ENCODE data around the gene COPS8. TPM values are rescaled to one million over a fixed set of nuclear protein-coding genes. Genes with fewer than 3 reads are reported as not detected.

The COPS8 gene
- polyA plus RNA-seq, 4 donors = 91.1 to 103 (median 98.8) TPM

DNA sequence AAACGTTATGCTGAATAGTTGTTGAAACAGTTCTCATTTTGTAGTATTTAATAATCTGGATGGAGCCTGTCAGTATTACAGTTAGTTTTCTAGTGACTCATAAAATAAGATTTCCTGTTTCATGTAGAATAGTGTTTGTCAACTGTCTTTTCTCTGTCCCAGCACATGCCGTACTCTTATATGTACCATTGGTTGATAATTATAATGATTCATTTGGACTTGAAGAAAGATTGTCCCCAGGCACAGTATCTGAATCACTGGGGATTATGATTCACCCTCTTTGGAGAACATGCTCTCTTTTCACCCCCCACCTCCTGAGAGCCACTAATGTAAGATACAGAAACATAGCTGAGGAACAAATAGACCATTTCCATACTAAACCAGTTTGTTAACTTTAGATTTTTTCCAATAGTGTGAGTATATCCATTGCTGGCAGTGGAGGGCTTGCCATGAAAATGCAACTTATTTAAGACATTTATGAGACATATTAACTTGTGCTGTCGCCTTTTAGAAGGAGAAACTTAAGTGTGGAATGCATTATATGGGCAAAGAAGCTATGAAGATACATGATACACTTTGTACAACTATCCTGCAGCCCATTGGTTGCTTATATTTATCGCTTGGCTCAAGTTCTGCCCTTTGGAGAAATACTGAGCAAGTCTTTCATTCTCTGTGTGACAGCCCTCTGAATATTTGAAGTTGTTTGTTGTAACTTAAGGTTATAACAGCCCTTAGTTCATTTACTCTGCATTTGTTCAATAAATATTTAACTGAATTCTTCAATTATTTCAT lies 12.4 kb downstream of the COPS8 start:
- no peak for DNase-seq (ENCODE audit: low read depth in 4 of 4, low spot score in 3 of 4)

- no peak for DNase-seq (ENCODE audit: low read depth in 4 of 4, low spot score in 3 of 4)
These were observed 14.1 kb downstream of the COPS8 start for GRCh38 chr2:237099804-237100203.

GRCh38 chr2:237101118-237101979 lies 15.7 kb downstream of the COPS8 start:
- DNase-seq (ENCODE audit: low read depth in 4 of 4, low spot score in 3 of 4) = no peak

GRCh38 chr2:237102428-237102827 lies 16.7 kb downstream of the COPS8 start:
- DNase-seq (ENCODE audit: low read depth in 4 of 4, low spot score in 3 of 4) = no peak

GRCh38 chr2:237109421-237109934 lies 23.8 kb downstream of the COPS8 start:
- no peak for DNase-seq (ENCODE audit: low read depth in 4 of 4, low spot score in 3 of 4)

DNA sequence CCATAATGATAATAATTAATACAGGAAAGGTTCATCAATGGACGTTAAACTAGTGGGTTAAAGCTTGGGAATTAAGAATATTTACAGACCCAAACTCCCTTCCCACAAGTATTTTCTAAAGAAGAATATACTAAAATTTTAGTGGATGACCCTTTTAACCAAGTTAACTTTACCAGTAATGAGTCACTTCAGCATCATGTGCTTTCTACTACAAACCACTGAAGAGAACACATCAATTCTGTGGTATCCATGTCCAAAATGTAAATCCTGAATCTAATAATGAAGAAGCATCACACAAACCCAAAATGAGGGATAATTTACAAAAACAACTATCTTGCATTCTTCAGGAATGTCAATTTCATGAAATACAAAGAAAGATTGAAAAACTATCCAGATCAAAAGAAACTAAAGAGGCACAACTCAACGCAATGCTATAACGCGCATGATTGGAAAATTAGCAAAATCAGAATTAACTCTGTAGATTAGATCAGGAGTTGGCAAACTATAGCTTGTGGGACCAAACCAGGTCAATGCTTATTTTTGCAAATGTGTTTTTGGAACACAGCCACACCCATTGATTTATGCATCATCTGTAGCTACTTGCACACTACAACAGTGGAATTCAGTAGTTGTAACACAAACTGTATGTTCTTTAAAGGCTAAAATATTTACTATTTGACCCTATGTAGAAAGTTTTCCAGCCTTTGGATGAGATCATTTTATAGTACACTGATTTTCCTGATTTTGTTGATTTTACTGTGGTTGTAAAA lies 27.5 kb downstream of the COPS8 start:
- no peak for DNase-seq (ENCODE audit: low read depth in 4 of 4, low spot score in 3 of 4)

GRCh38 chr2:237115870-237116269 lies 30.2 kb downstream of the COPS8 start:
- no peak for DNase-seq (ENCODE audit: low read depth in 4 of 4, low spot score in 3 of 4)

- DNase-seq (ENCODE audit: low read depth in 4 of 4, low spot score in 3 of 4) = no peak
These were observed 30.7 kb downstream of the COPS8 start for GRCh38 chr2:237116431-237116830.

DNA sequence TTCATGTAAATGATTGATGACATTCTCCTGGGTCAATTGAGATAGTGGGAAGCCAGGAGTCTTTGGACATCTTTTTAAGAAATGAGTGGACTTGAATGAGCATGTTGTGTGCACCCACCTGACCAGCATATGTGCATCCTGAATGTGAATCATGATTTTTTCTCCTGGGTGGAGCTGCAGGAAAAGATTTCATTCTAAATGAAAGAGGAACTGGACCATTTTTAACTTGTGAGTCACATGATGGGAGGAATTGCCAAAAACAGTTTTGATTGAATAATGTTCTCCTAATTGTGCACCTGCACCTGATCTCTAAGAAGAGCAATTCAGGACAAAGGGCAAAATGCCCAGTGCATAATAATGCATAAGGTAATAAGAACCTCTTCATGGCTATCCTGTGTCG lies 32.3 kb downstream of the COPS8 start:
- DNase-seq (ENCODE audit: low read depth in 4 of 4, low spot score in 3 of 4) = no peak

DNA sequence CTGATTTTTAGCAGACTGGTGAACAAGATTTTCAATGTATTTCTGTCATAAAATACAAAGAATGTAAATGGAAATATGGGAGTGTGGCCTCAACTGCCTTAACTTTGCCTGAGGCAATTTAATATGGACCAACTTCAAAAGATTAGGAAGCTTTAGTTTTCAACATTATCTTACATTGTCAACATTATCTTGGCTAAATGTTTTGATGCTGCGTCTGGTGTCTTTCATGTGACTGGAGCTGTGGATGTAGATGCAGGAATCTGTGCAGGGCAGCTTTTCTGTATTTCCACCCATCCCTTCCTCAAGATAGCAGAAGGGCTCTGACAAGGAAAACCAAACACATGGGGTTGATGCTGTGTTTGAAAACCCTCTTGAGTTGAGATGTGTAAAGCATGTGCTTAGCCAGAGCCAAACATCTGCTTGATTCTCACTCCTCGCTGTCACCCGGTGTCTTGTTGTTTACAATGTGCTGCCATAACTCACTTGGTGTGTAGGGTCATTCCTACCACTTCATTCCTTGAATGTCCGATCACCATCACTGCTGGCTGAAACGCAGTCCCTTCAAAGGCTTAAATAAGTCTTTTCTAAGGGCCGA lies 33.0 kb downstream of the COPS8 start:
- DNase-seq (ENCODE audit: low read depth in 4 of 4, low spot score in 3 of 4) = no peak

DNA sequence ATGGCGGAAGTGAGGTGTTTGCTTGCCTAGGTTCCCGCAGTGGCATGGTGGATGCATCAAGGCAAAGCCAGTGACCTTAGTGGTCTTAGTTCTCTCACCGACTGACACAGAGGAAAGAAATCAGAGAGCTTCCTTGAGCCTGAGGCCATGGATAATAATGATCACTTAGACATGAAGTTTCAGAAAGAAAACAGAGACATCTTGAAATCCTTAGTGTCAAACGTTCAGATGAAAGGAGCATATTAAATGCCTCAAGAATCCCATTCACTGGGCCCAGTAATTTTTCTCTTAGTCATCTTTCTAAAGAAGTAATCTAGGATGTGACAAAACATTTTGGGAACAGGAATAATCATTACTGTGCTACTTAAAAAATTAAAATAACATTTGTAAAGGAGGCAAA lies 35.2 kb downstream of the COPS8 start:
- no peak for DNase-seq (ENCODE audit: low read depth in 4 of 4, low spot score in 3 of 4)

DNA sequence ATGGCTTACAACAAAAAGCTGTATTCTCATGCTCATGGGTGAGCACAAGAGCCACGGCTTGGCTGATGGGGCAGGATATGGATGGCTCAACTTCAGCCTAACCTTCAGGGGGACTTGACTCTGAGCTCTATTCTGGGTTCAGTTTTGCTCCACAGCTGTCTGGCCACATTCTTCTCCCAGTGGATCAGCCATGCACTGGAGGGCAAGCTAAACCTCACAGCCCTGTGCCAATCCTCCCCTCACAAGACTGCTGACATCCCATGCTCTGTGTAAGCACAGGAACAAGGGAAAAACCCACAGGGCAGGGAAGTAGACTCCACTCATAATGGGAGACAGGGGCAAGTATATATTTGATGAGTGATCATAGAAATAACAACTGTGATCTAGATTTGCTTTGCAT lies 35.6 kb downstream of the COPS8 start:
- no peak for DNase-seq (ENCODE audit: low read depth in 4 of 4, low spot score in 3 of 4)

DNA sequence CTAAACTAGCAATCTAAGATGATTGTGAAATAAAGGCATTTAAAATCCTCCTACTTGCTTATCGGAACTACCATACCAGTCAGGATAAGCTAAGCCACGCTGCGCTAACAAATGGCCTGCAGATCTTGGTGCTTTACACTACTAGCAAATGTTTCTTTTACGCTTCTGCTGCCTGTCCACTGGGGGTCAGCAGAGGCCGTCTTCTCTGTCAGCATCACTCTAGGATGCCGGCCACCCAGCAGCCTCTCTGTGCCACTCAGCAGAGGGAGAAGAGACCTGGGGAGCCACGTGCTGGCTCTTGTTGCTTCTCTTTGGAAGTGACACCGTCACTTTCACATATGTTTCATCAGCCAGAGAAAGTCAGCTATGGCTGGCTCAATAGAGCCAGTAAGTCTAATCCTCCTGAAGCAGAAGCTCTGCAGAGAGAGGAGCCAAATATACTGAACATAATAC lies 36.6 kb downstream of the COPS8 start:
- no peak for DNase-seq (ENCODE audit: low read depth in 4 of 4, low spot score in 3 of 4)

DNA sequence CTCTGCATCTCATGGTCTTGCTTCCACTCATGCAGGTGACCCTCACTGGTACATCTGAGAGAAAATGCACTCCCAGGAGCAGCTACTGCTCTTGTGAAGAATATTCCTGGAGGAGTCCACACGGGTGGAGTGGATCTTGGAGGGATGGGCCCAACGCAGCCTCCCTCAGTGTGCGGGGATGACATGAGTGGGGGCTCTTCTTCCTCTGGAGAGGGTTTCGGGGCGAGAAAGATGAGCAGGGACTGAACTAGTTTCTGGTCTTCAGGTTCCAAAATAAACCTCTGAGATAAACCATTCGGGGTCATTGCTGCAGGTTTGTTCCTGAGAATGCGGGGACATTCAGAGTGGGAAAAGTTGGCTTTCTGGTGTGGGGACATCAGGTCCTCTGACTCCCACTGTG lies 39.1 kb downstream of the COPS8 start:
- DNase-seq (ENCODE audit: low read depth in 4 of 4, low spot score in 3 of 4) = no peak

GRCh38 chr2:237125967-237126366 lies 40.3 kb downstream of the COPS8 start:
- DNase-seq (ENCODE audit: low read depth in 4 of 4, low spot score in 3 of 4) = no peak

DNA sequence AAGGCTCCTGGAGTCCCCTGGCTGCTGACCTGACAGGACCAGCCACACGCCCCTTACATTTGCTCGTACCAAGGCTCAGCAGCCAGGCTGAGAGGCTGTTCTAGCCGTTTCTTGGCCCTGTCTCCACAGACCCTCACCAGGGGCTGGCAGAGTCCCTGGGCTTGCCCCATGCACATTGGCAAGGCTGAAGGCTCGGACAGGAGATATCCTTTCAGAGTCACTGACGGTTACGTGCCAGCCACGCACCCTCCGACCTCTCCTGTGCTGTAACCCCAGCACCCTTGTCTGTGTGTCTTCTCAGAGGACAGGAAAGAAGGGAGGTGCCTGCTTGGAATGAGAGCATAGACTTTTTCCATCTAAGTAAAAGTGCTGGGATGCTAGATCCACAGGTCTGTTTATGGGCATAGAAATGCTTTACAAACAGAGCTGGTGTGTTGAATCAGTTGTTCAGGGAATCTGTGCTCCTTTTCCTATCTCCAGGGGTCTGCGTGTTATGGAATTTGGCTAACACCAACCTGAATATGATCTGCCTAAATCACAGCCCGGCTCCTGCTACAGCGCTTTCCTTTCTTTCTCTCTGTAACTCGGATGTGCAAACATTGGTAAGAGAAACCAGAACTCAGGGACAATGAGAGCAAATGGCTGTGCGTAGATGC lies 41.0 kb downstream of the COPS8 start:
- no peak for DNase-seq (ENCODE audit: low read depth in 4 of 4, low spot score in 3 of 4)

DNA sequence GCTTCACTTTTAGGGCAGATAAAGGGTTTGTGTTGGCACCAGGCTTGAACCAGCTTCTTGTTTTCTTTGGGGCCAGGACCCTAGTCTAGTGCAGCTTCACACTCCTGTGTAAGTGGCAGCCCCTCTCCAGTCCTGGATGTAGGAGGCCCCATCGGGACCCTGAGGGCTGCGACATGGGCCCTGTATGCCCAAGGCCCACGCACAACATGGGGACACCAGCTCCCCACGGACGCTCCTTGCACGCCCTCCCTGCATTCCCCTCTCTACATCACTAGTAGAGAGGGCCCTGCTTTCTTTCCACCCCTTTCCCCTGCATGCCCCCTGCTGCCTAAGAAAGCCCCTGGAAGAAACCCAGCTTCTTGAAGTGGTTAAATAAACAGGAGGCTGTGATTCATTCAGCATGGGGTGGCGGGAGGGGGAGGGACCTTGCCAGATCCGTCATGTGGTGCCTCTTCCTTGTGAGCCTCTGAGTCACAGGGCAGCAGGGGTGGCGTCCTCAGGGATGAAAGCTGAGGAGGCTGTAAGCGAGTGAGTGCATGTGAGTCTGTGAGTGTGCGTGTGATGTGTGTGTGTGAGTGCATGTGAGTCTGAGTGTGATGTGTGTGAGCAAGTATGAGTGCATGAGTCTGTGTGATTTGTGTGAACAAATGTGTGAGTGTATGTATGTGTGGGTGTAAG lies 42.5 kb downstream of the COPS8 start:
- DNase-seq (ENCODE audit: low read depth in 4 of 4, low spot score in 3 of 4) = peak in 2 of 4 donors; percentile 22 to 43

GRCh38 chr2:237128845-237129592 lies 43.3 kb downstream of the COPS8 start:
- no peak for DNase-seq (ENCODE audit: low read depth in 4 of 4, low spot score in 3 of 4)

Measured in right renal pelvis (tissue), 4 donors.